ENCODE data around the gene SUCNR1.
"Not testable (repeated sequence)": the region's sequence is repeated elsewhere in the genome, so short reads cannot be mapped to it uniquely, and the experiment has no call there.

The SUCNR1 gene

DNA sequence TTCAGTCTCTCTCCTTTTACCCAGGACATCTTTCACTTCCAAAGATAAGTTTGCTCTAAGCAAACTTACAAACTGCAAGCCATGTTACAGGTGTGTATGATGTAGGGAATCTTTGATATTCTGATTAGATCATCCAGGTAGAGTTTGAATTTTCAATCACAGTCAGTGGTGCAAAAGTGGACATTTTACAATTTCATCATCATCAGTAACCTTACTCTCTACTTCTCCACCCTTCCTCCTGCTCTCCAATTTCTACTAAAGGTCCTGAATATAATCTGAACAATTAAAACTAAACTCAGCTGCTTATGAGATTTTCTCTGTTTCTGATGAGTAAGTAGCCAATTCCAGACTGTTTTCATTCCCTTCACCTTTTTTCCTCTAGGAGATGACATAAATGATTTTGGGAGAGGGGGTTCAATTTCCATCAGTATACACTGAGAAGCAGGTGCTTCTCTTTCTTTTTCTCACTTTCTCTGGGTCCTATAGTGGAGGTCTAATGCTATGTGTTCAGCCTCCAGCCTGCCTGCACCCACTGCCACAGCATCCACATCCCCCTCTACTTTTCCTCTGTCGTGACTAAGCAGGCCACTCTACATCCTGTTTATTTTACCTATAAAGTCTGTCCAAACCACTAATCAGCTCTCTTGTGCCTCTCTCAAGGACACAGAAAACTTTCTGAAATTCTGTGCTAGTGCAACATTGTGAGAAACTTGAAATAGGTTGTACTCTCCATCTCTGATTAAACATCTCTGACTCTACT, 27.6 kb downstream of the SUCNR1 start:
- no peak for DNase-seq (ENCODE audit: low read depth in 1 of 2, low spot score in 1 of 2)

DNA sequence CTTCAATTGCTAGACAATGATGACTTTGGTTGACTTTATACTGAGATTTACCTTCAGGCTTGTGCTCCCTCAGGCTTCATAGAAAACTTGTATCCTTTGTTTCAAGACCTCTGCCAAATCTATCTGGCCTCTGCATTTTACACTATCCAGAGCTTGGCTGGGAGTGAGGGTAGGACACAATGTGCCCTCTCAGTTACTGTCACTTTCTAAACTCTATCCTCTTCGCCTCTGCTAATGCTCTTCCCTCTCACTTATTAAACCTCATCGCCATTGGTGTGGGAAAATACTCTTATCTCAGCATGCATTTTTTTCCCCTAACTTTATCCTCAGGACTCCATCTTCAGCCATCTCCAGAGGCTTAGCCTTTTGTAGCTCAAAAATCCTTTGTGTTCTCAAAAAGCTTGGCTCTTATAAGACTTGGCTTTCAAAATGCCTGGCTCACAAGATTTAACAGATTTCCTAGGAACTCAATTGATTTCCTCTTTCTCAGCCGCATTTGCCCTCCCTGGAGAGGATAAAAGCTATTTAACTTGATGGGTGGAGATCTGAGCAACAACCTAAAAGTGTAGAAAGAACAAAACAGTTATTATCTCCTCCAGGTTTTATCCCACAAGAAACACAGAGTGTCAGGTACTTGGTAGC, 28.3 kb downstream of the SUCNR1 start:
- DNase-seq (ENCODE audit: low read depth in 1 of 2, low spot score in 1 of 2), result no peak

DNA sequence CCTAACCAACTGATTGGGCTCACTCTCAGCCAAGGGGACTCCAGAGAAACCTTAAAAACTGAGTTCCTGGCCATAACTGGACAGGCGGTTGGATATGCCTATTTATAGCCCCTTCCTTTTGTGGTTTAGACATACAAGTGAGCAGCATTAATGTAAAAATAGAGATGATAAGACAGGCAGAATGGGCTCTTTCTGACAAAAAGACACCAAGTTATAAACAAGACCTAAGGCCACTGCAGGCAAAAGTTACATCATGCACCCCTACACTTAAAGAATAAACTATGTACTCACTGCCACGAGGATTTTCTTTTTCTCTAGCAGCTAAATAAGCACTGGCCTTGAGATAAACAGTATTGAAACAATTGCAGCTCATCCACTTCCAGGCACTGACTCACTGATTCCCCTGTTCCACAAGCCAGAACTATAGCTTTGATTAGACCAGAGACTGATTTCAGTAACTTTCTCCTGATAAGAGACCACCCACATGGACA, 30.1 kb downstream of the SUCNR1 start:
- no peak for DNase-seq (ENCODE audit: low read depth in 1 of 2, low spot score in 1 of 2)

DNA sequence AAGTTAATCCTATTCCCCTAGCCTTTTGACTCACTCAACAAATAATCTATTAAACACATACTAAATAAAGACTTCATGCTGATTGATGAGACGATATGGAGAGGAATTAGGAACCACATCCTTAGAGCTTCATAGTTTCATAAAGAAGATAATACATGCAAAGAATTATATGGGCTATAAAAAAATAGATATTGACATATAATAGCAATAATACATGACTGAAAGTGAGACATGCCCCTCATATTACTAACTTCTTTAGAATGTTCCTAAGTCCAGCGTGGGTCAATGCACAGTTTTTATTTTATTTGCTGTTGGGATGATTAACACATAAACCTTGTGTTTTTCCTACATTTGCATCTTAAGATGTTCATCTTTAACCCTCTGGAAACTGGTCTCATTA, 32.2 kb downstream of the SUCNR1 start:
- DNase-seq (ENCODE audit: low read depth in 1 of 2, low spot score in 1 of 2), result no peak

- no peak for DNase-seq (ENCODE audit: low read depth in 1 of 2, low spot score in 1 of 2)
Measured at GRCh38 chr3:151906751-151907150, 33.3 kb downstream of the SUCNR1 start.

- no peak for DNase-seq (ENCODE audit: low read depth in 1 of 2, low spot score in 1 of 2)
Measured at GRCh38 chr3:151908399-151908798, 35.0 kb downstream of the SUCNR1 start.

DNA sequence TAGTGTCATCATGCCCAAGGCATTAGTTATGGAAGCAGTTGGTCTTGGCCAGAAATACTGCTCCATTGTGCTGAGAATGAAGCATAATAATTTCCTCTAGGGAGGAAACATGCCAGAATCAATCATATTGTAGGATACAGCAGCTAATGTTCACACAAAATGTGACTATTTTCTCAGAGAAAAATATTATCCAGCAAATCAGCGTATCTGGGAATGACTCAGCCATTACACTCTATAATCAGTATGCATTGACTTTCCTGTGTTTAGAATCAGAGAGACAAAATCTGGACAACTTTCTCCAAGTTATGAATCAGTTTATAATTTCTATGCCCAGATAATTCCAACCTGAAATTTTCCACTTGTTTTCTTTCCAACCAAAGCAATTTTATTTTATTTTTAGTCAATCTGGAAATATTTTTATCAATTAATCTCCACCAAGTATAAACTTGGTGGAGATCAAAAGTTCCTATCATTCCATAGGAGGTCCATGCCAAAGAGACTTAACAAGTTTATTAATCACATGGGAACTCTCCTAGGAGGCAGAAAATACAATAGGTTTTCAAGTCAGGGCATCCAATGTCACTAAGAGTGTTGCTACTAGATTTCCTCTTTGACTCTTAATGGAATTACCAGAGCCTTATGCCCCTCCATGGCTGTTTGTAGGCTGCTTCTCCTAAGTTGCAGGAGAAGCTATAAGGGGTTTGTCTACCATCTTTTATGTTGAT, 36.4 kb downstream of the SUCNR1 start:
- DNase-seq (ENCODE audit: low read depth in 1 of 2, low spot score in 1 of 2), result no peak

- no peak for DNase-seq (ENCODE audit: low read depth in 1 of 2, low spot score in 1 of 2)
Measured at GRCh38 chr3:151911462-151911861, 38.0 kb downstream of the SUCNR1 start.

GRCh38 chr3:151912028-151912427, 38.6 kb downstream of the SUCNR1 start:
- no peak for DNase-seq (ENCODE audit: low read depth in 1 of 2, low spot score in 1 of 2)

- DNase-seq (ENCODE audit: low read depth in 1 of 2, low spot score in 1 of 2), result no peak
Measured at GRCh38 chr3:151916781-151917180, 43.3 kb downstream of the SUCNR1 start.

DNA sequence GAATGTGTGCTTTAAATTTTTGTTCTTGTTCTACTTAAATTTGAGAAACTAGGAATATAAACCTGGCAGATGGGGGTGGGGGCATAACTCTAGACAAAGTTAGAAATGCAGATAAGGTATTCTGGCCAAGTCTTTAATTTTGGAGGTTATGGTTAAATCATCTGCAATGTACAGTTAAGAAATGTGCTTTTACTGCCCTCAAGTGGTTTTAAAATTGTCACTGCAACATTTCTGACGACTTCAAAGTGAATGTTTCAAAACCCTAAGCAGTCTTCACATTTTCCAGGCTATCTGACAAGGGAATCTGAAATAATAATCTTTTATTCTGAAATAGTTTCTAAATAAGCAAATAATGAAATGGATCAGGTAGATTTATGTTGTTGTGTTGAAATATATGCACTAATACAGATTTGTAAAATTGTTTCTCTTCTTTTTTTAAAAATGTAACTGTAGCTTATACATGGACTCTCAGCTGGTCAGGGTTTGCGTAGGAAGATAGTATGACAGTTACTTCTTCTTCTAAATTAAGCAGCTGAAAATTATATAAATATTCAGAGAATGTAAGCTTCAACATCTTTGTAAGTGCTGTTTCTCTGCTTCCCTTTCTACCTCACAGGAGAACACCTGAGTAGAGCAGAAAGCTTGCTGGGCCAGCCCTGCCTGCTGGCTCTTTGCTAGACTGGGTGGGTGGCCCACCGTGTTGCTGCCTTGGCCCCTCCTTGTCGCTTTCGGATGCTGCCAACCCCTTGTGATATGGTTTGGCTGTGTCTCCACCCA, 45.0 kb downstream of the SUCNR1 start:
- DNase-seq (ENCODE audit: low read depth in 1 of 2, low spot score in 1 of 2), result no peak

- DNase-seq (ENCODE audit: low read depth in 1 of 2, low spot score in 1 of 2), result no peak
Measured at GRCh38 chr3:151919030-151919328, 45.5 kb downstream of the SUCNR1 start.

DNA sequence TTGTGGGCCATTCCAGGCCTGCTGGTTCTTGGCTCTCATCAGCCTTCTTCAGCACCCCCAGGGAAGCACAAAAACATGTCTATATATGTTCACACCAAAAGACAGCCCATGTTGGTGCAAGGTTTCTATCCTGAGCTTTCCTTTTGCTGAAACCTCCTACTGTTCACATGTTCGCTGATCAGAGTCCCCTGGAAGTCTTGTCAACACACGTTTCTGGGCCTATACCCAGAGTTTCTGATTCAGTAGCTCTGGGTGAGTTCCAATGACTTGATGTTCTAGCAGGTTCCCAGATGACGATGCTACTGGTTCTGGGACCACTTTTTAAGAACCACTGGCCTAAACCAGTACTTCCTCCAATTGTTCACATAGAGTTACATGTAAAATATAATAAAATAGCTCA, 46.0 kb downstream of the SUCNR1 start:
- DNase-seq (ENCODE audit: low read depth in 1 of 2, low spot score in 1 of 2), result no peak

GRCh38 chr3:151923901-151924300, 50.5 kb downstream of the SUCNR1 start:
- no peak for DNase-seq (ENCODE audit: low read depth in 1 of 2, low spot score in 1 of 2)

DNA sequence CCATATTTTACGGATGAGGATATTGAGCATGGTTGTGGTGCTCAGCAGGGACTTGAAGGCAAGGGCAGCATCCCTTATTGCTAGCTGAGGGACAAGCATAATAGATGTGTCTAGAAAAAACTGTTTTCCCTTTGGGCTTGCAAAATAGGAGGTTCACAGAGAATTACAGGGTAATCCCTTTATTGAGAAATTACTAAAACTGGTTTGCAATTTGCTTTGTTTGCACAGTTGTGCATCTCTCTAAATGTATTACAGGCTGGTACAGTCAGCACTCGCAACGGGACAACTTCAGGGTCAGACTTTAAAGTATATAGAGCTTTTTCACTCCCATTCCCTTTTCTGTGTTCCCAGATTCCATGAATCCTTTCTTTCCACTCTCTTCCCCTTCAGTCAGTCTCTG, 51.3 kb downstream of the SUCNR1 start:
- no peak for DNase-seq (ENCODE audit: low read depth in 1 of 2, low spot score in 1 of 2)

DNA sequence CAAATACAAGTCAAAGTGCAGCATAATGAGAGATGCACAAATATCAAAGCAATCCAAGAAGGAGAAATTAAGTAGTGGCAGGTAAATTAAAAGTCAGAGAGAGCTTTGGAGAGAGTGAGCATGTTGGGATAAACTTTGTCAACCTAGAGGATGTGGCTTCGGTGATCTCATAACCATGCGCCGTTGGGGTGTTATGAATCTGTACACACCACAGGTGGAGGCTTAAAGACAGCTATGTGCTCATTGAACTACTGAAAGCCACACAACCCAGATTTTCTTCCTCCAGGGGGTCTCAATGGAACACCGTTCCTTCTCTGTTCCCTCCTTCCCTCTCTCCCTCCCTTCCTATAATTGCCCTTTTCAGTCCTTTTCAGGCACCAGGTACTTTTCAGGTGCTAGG, 52.0 kb downstream of the SUCNR1 start:
- no peak for DNase-seq (ENCODE audit: low read depth in 1 of 2, low spot score in 1 of 2)

GRCh38 chr3:151925876-151926275, 52.4 kb downstream of the SUCNR1 start:
- DNase-seq (ENCODE audit: low read depth in 1 of 2, low spot score in 1 of 2), result no peak

DNA sequence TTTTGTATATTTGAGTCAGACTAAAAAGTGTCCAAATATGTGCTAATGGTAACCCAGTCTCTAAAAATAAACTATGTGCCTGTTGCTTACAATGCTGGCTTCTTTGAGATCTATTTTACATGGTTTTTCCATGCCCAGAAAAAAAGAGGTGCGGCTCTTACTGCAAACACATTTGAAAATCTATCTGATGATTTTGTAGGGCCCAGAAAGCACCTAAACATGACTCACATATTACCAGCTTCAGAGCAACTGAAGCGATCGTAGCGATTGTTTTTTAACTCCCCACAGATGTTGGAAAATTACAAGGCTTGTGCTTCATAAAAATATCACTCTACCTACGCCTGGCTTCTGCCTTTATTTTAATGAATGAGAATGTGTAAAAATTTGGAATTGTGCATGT, 53.5 kb downstream of the SUCNR1 start:
- DNase-seq (ENCODE audit: low read depth in 1 of 2, low spot score in 1 of 2), result no peak

DNA sequence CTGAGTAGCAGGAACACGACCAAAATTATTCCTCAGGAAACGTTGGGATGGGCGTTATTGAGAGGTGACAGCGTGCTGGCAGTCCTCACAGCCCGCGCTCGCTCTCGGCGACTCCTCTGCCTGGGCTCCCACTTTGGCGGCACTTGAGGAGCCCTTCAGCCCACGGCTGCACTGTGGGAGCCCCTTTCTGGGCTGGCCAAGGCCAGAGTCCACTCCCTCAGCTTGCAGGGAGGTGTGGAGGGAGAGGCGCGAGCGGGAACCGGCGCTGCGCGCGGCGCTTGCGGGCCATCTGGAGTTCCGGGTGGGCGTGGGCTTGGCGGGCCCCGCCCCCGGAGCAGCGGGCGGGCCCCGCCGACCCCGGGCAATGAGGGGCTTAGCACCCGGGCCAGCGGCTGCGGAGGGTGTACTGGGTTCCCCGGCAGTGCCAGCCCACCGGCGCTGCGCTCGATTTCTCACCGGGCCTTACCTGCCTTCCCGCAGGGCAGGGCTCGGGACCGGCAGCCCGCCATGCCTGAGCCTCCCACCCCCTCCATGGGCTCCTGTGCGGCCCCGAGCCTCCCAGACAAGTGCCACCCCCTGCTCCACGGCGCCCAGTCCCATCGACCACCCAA, 54.6 kb downstream of the SUCNR1 start:
- DNase-seq (ENCODE audit: low read depth in 1 of 2, low spot score in 1 of 2), result not testable (repeated sequence)

DNA sequence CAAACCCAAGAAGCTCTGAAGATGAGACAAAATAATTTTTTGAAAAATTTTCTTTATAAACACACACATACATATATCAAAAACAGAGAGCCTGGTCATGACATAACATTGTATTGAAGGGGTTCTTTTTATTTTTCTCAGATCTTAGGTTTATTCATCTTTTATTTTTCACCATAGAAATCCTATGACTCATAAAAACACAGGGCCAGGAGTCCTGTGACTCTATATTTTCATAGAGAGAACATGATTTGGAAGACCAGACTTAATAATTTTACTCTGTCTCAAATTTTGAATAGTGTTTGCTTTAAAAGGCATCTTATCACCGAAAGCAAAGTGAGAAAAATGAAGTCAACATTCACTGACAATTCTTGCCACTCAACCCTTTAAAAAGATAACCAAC, 57.7 kb downstream of the SUCNR1 start:
- DNase-seq (ENCODE audit: low read depth in 1 of 2, low spot score in 1 of 2), result no peak

- DNase-seq (ENCODE audit: low read depth in 1 of 2, low spot score in 1 of 2), result no peak
Measured at GRCh38 chr3:151933234-151933853, 59.9 kb downstream of the SUCNR1 start.

Measured in activated T-helper 1 cell treated with anti-CD3 and anti-CD28 coated beads, Interleukin-2, amount 50 U/mL, for 16 hours (primary cell).